PC-9 (cell line): ENCODE data around the gene AHRR. TPM values are rescaled to one million over a fixed set of nuclear protein-coding genes. Genes with fewer than 3 reads are reported as not detected.

Experiments
- BruUV-seq: library from RNA; stranded (reverse); fragments of 400-500 nt; replicated peaks from 2 replicates; lab custom pipeline; 2021; lab: Mats Ljungman, UMichigan
- CTCF ChIA-PET: fragments of 300-600 bp; sonication (Branson Sonifier 250); formaldehyde crosslinking; loops from one replicate; lab custom pipeline; 2022; ENCODE audit warnings: antibody characterized with exemption; lab: Charles Lee
- POLR2A ChIA-PET: fragments of 300-600 bp; sonication (Branson Sonifier 250); formaldehyde crosslinking; loops from one replicate; lab custom pipeline; 2022; ENCODE audit warnings: antibody characterized with exemption; ENCODE audit not compliant: unreplicated experiment; lab: Charles Lee
- DNase-seq, 2 experiments: peaks; one replicate each; pipeline versions ENCODE4 v3.0.0 to v3.0.0-alpha.2; 2015 to 2022; ENCODE audit warnings: mixed read lengths in 1 of 2
- H2AFZ ChIP-seq: fragments of 200-600 bp; sonication (generic); 2 replicates; pipeline ENCODE4 v1.8.1; 2017; ENCODE audit warnings: antibody characterized with exemption
- H3F3A ChIP-seq: fragments of 200-600 bp; sonication (generic); 2 replicates; pipeline ENCODE4 v1.8.1; 2017; ENCODE audit warnings: antibody characterized with exemption, mild to moderate bottlenecking, low read depth; ENCODE audit not compliant: insufficient read depth
- H3K27ac ChIP-seq: fragments of 200-600 bp; sonication (generic); 2 replicates; pipeline ENCODE4 v1.6.1; 2016; ENCODE audit warnings: mixed run types
- H3K27me3 ChIP-seq: fragments of 200-600 bp; sonication (generic); 2 replicates; pipeline ENCODE4 v1.6.1; 2016; ENCODE audit warnings: low read depth, mixed run types; ENCODE audit not compliant: insufficient read depth
- H3K36me3 ChIP-seq: fragments of 200-600 bp; sonication (generic); 2 replicates; pipeline ENCODE4 v1.6.1; 2016; ENCODE audit warnings: low read depth, mixed run types
- H3K4me1 ChIP-seq: fragments of 200-600 bp; sonication (generic); replicated peaks from 2 replicates; pipeline ENCODE4 v1.6.1; 2016; ENCODE audit warnings: mixed run types; ENCODE audit not compliant: insufficient read depth
- H3K4me2 ChIP-seq: fragments of 200-600 bp; sonication (generic); 2 replicates; pipeline ENCODE4 v1.6.1; 2017; ENCODE audit warnings: mixed run types
- H3K4me3 ChIP-seq: fragments of 200-600 bp; sonication (generic); 2 replicates; pipeline ENCODE4 v1.6.1; 2016; ENCODE audit warnings: mixed run types
- H3K79me2 ChIP-seq: fragments of 200-600 bp; sonication (generic); 2 replicates; pipeline ENCODE4 v1.6.1; 2017; ENCODE audit warnings: low read depth, mixed run types
- H3K9me2 ChIP-seq: fragments of 200-600 bp; sonication (generic); 2 replicates; pipeline ENCODE4 v1.8.1; 2017; ENCODE audit warnings: mild to moderate bottlenecking; ENCODE audit not compliant: insufficient read depth
- H3K9me3 ChIP-seq: fragments of 200-600 bp; sonication (generic); 2 replicates; pipeline ENCODE4 v1.8.1; 2016; ENCODE audit warnings: low read depth; ENCODE audit not compliant: insufficient read depth
- H4K20me1 ChIP-seq: fragments of 200-600 bp; sonication (generic); 2 replicates; pipeline ENCODE4 v1.8.1; 2017; ENCODE audit not compliant: insufficient read depth
- EZH2 ChIP-seq: fragments of 200-600 bp; sonication (generic); IDR thresholded peaks from 2 replicates; pipeline ENCODE4 v1.8.0; 2017; ENCODE audit warnings: antibody characterized with exemption, low read depth
- intact Hi-C: fragments of 100-400 bp; cut with micrococcal nuclease; formaldehyde crosslinking; loops from one replicate; pipeline ENCODE4 v1.10.0; 2022; ENCODE audit not compliant: unreplicated experiment
- total RNA-seq: library from RNA; stranded (reverse); gene quantifications from 2 replicates; pipeline ENCODE4 v1.2.3, GENCODE V29; 2021
- TF ChIP-seq, protein P1 (sequence below): fragments of 200-600 bp; sonication (generic); conservative IDR thresholded peaks from 2 replicates; pipeline ENCODE4 v1.6.1; 2017; ENCODE audit warnings: mixed run types, antibody characterized with exemption, mild to moderate bottlenecking, moderate library complexity

The AHRR gene
- total RNA-seq, 1 experiment from 2014 or later: 7.2 TPM

DNA sequence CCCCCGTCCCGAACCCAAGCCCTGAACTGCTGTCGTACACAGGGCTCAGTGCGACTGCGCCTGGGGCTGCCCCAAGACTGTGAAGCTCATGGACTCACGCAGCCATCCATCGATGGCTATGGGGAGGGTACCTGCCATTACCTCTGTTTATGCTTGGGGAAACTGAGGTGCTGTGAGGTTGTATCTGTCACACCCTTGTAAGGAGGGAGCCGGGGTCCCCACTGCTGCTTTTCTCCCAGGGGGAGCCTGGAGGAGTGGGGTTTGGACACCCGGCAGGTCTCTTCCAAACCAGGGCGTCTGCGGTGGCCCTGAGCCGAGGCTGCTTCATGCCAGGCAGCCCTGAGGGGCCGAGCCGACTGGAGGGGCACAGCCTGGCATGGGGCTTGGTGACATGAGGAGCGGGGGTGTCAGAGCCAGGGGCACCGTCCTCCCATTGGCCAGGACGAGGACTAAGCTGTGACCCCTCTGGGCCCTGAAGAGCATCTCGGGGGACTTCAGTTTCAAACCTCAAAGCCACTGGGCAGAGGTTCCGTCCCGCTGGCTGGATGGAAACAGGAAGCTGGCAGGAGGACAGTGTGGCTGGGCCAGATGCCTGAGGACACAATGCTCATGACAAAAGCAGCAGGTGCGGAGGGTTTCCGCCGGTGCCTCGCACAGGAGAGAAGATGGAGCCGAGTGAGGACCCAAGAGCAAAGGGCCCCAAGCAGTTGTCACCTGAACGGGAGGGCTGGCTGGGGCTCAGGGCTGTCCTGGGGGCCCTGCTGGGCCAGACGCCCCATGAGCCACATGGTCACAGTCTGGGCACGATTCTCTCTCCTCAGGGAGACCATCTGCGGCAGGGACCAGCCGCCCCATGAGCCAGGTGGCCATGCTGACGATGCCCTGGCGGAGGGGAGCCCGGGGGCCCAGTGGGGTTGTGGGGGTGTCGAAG is 67.0 kb downstream of the AHRR start:
- Histone ChIP-seq H2AFZ (no peak overlapping the region), H3F3A (peaks cover 15% of the 10 kb centered on the region), H3K9me3 (peaks cover 9% of the 10 kb centered on the region; the same call in 1 of the 2 replicates), H3K27ac (no peak overlapping the region), H3K27me3 (no peaks in the 10 kb centered on the region), H3K4me2 (no peak overlapping the region), H4K20me1 (peaks cover 37% of the 10 kb centered on the region), H3K4me3 (no peak overlapping the region), H3K9me2 (no peaks in the 10 kb centered on the region), H3K4me1 (peaks cover 15% of the 10 kb centered on the region), H3K79me2 (no peaks in the 10 kb centered on the region), H3K36me3 (no peaks in the 10 kb centered on the region)
- POLR2A ChIA-PET: interaction anchor here (0.6 kb wide), 1 partner anchor 200 kb away, joined by 3 read pairs; no protein-coding TSS in a partner anchor
- DNase-seq: no peak
- no TSS peak for BruUV-seq
- intact Hi-C loops: loop anchor here (10.0 kb wide), 1 partner anchor 726 kb away; the partner anchor contains the start of gene SLC12A7
- TF ChIP-seq, protein P1, sequence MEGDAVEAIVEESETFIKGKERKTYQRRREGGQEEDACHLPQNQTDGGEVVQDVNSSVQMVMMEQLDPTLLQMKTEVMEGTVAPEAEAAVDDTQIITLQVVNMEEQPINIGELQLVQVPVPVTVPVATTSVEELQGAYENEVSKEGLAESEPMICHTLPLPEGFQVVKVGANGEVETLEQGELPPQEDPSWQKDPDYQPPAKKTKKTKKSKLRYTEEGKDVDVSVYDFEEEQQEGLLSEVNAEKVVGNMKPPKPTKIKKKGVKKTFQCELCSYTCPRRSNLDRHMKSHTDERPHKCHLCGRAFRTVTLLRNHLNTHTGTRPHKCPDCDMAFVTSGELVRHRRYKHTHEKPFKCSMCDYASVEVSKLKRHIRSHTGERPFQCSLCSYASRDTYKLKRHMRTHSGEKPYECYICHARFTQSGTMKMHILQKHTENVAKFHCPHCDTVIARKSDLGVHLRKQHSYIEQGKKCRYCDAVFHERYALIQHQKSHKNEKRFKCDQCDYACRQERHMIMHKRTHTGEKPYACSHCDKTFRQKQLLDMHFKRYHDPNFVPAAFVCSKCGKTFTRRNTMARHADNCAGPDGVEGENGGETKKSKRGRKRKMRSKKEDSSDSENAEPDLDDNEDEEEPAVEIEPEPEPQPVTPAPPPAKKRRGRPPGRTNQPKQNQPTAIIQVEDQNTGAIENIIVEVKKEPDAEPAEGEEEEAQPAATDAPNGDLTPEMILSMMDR: no peak
- TF ChIP-seq EZH2: no peak
- CTCF ChIA-PET: no interaction called here

DNA sequence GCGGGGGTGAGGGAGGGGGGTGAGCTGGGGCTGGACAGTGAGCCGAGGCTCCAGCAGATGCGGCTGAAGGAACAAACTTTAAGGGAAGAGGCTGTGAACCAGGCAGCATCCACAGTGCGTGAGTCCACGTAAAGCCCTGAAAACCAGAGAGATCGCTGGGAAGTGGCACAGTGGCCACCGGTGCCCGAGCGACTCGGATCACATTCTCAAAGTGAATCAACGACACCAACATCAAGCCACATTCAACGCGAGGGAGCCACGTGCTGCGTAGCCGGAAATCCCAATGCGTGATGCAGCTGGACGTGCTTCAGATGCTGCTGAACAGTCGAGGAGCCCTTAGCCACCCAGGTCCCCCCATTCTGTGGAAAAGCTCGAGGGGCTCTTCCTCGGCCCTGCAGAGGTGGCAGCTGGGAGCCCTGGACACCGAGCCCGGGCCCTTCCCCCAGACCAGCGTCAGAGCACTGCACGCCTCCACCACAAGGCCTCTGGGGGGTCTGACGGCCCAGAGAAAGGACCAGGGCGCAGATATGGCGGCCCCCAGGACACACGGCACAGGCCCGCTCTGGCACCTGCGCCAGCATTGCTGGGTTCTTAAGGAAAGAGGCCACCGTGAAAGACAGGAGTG is 67.8 kb downstream of the AHRR start:
- no peak for DNase-seq
- Histone ChIP-seq H3K4me3 (no peak overlapping the region), H3K4me2 (no peak overlapping the region), H4K20me1 (peaks cover 37% of the 10 kb centered on the region), H3K79me2 (no peaks in the 10 kb centered on the region), H3K4me1 (peaks cover 15% of the 10 kb centered on the region), H2AFZ (no peak overlapping the region), H3K27me3 (no peaks in the 10 kb centered on the region), H3F3A (peaks cover 15% of the 10 kb centered on the region), H3K9me3 (peaks cover 9% of the 10 kb centered on the region; the same call in 1 of the 2 replicates), H3K36me3 (no peaks in the 10 kb centered on the region), H3K9me2 (no peaks in the 10 kb centered on the region), H3K27ac (no peak overlapping the region)
- no peak for TF ChIP-seq EZH2
- TF ChIP-seq, protein P1: no peak
- no TSS peak for BruUV-seq
- ChIA-PET POLR2A (no interaction called here), CTCF (interaction anchor here (0.6 kb wide), 1 partner anchor 56 kb away, joined by 11 read pairs; no protein-coding TSS in a partner anchor)
- intact Hi-C loops: loop anchor here (10.0 kb wide), 1 partner anchor 725 kb away; the partner anchor contains the start of gene SLC12A7

DNA sequence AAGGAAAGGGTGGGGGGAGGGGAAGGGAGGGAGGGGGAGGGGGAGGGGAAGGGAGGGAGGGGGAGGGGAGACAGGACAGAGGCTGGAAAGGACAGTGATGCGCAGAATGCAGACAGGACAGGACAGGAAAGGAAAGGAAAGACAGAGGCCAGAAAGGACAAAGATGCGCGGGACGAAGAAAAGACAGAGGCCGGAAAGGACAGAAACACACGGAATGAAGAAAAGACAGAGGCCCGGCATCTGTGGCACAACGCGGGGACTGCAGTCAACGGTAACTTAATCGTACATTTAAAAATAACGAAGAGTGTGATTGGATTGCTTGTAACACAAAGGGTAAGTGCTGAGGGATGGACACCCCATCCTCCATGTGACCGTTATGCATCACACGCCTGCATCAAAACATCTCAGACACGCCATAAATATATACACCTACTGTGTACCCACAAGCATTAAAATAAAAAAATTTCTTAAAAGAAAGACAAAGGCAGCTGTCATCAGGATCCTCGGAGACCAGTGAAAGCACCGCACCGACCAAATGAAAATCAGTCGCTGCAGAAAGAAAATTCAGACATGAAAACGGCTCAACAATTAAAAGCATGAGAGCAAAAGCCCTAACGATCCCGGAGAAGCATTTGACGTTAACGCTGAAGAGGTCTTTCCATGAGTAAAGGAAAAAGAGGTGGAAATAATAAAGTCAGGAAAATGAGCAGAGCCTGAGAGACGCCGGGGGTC is 68.5 kb downstream of the AHRR start:
- Histone ChIP-seq H3K4me3 (no peak overlapping the region), H3K9me3 (peaks cover 9% of the 10 kb centered on the region; the same call in 1 of the 2 replicates), H3K27ac (no peak overlapping the region), H3K36me3 (no peaks in the 10 kb centered on the region), H3K4me2 (no peak overlapping the region), H4K20me1 (peaks cover 37% of the 10 kb centered on the region), H2AFZ (no peak overlapping the region), H3K79me2 (no peaks in the 10 kb centered on the region), H3K27me3 (no peaks in the 10 kb centered on the region), H3F3A (peaks cover 15% of the 10 kb centered on the region), H3K4me1 (peaks cover 18% of the 10 kb centered on the region), H3K9me2 (no peaks in the 10 kb centered on the region)
- no TSS peak for BruUV-seq
- no peak for TF ChIP-seq EZH2
- TF ChIP-seq, protein P1: no peak
- DNase-seq: no peak
- intact Hi-C loops: loop anchor here (10.0 kb wide), 1 partner anchor 725 kb away; the partner anchor contains the start of gene SLC12A7
- ChIA-PET POLR2A (no interaction called here), CTCF (interaction anchor here (0.6 kb wide), 1 partner anchor 57 kb away, joined by 11 read pairs; no protein-coding TSS in a partner anchor)
